CD4-positive, alpha-beta memory T cell (primary cell): Measurements from ENCODE around the gene MRTO4. TPM values are rescaled to one million over a fixed set of nuclear protein-coding genes. Genes with fewer than 3 reads are reported as not detected.
"Not testable (repeated sequence)": the region's sequence is repeated elsewhere in the genome, so short reads cannot be mapped to it uniquely, and the experiment has no call there.

Experiments
- CTCF ChIA-PET: fragments of 350-600 bp; sonication (Branson Sonifier 250); formaldehyde crosslinking; loops from one replicate; lab custom pipeline; 2021; ENCODE audit warnings: inconsistent platforms; ENCODE audit not compliant: partially characterized antibody; lab: Charles Lee
- POLR2A ChIA-PET: fragments of 350-600 bp; sonication (Branson Sonifier 250); formaldehyde crosslinking; loops from one replicate; lab custom pipeline; 2021; ENCODE audit not compliant: partially characterized antibody; lab: Charles Lee
- DNase-seq, 5 donors: peaks; one replicate each; pipeline versions ENCODE4 v3.0.0 to v3.0.0-alpha.2; 2020 to 2022; ENCODE audit warnings: mixed read lengths in 1 of 5
- H3K27ac ChIP-seq: one replicate; pipeline ENCODE4 v1.7.0; 2013; ENCODE audit warnings: low read depth, low read length
- H3K27me3 ChIP-seq: 2 replicates; pipeline ENCODE4 v1.7.0; 2013; ENCODE audit warnings: mild to moderate bottlenecking, low read length, moderate library complexity; ENCODE audit not compliant: insufficient read depth
- H3K36me3 ChIP-seq: 2 replicates; pipeline ENCODE4 v1.7.0; 2013; ENCODE audit warnings: mild to moderate bottlenecking, low read length, moderate library complexity; ENCODE audit not compliant: insufficient read depth
- H3K4me1 ChIP-seq: 2 replicates; pipeline ENCODE4 v1.7.0; 2013; ENCODE audit warnings: mild to moderate bottlenecking, low read length, moderate library complexity; ENCODE audit not compliant: insufficient read depth
- H3K4me3 ChIP-seq, 2 donors: one replicate each; pipeline ENCODE4 v1.7.0; 2013; ENCODE audit warnings: low read length in 2 of 2, mild to moderate bottlenecking in 1 of 2
- H3K9me3 ChIP-seq, 2 donors: one replicate each; pipeline ENCODE4 v1.7.0; 2013; ENCODE audit warnings: low read length in 2 of 2, control low read depth in 1 of 2; ENCODE audit not compliant: control insufficient read depth in 1 of 2
- H3K27ac Mint-ChIP-seq, 7 donors: one replicate each; pipeline ENCODE4 v1.8.0; 2020 to 2021; ENCODE audit warnings: mixed read lengths in 7 of 7, mild to moderate bottlenecking in 6 of 7, inconsistent platforms in 3 of 7, moderate library complexity in 3 of 7
- H3K27me3 Mint-ChIP-seq, 2 donors: one replicate each; pipeline ENCODE4 v1.8.0; 2020 to 2021; ENCODE audit warnings: mixed read lengths in 2 of 2
- H3K36me3 Mint-ChIP-seq, 2 donors: one replicate each; pipeline ENCODE4 v1.8.0; 2020 to 2021; ENCODE audit warnings: mixed read lengths in 2 of 2, inconsistent platforms in 1 of 2, mild to moderate bottlenecking in 1 of 2
- H3K4me1 Mint-ChIP-seq, 4 donors: one replicate each; pipeline ENCODE4 v1.8.0; 2020 to 2021; ENCODE audit warnings: mixed read lengths in 4 of 4, mild to moderate bottlenecking in 1 of 4
- H3K4me3 Mint-ChIP-seq, 8 donors: one replicate each; pipeline ENCODE4 v1.8.0; 2020 to 2021; ENCODE audit warnings: mixed read lengths in 8 of 8, mild to moderate bottlenecking in 7 of 8, moderate library complexity in 6 of 8, inconsistent platforms in 3 of 8
- H3K9me3 Mint-ChIP-seq, 8 donors: one replicate each; pipeline ENCODE4 v1.8.0; 2020 to 2021; ENCODE audit warnings: mixed read lengths in 8 of 8, mild to moderate bottlenecking in 5 of 8, inconsistent platforms in 3 of 8, moderate library complexity in 1 of 8
- intact Hi-C: fragments of 100-400 bp; cut with micrococcal nuclease; formaldehyde crosslinking; loops from one replicate; pipeline ENCODE4 v1.15.1; 2023
- polyA plus RNA-seq, 2 donors: library from polyadenylated mRNA; unstranded; fragments of 300-500 nt; fragmentation: Illumina TruSeq; gene quantifications; one replicate each; pipeline ENCODE4 v1.2.3, GENCODE V29; 2021
- total RNA-seq, 2 experiments: library from RNA; stranded (reverse); gene quantifications; one replicate each; pipeline ENCODE4 v1.2.3, GENCODE V29; 2021

Gene MRTO4
- total and polyA plus RNA-seq, 4 experiments from 2014 or later: 14.1 to 23.7 (median 17.8) TPM

DNA sequence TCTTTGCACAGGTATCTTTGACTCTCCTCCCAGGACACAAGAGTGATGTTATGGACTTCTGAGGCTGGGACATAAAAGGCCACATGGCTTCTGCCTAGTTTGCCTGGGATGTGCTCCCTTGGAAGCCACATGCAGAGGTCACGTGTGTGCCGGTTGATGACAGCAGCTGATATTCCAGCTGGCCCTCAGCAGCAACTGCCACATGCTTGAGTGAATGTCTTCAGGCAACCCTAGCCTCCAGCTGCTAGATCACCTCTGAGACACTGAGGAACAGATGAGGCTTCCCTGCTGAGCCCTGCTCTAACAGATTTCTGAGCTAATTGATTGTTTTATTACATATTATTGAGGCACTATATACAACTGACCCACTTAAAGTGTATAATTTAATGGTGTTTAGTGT lies 48.6 kb downstream of the MRTO4 start:
- peaks cover 0 to 12% (median 6%) of the 10 kb centered on the region in 8 donors for H3K9me3 Mint-ChIP-seq
- intact Hi-C loops: no loop called here
- Histone ChIP-seq H3K9me3 (peaks cover 0 to 1% of the 10 kb centered on the region in 2 donors), H3K4me3 (no peak overlapping the region), H3K36me3 (peaks cover 10% of the 10 kb centered on the region), H3K27ac (no peak overlapping the region), H3K27me3 (no peaks in the 10 kb centered on the region), H3K4me1 (no peaks in the 10 kb centered on the region)
- no peak for DNase-seq
- H3K27ac Mint-ChIP-seq: no peak overlapping the region
- H3K4me1 Mint-ChIP-seq: peaks cover 0 to 3% (median under 1%) of the 10 kb centered on the region in 4 donors
- POLR2A ChIA-PET: no interaction called here
- peaks cover 25 to 26% of the 10 kb centered on the region in 2 donors for H3K36me3 Mint-ChIP-seq
- no peak overlapping the region for H3K4me3 Mint-ChIP-seq
- CTCF ChIA-PET: no interaction called here
- no peaks in the 10 kb centered on the region for H3K27me3 Mint-ChIP-seq

DNA sequence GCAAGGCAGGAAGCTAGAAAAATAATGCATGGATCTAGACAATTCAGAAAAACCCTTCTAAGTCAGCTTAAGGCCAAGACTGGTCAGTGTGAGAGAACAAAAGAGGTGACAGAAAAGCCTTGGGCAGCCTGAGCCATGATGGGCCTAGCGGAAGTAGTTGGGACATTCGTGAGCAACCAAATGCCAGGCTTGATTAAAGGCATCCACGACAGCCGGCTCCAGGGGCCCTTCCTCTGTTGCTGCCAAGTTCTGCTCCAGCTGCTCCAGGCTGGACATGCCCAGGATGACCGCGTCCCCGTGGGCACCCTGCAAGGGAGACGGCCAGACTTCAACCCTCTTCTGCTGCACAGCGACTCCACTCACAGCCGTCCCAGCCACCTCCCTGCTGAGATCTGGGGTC lies 52.5 kb downstream of the MRTO4 start:
- H3K27me3 ChIP-seq, H3K4me3 Mint-ChIP-seq, intact Hi-C loops, H3K4me3 ChIP-seq, H3K9me3 ChIP-seq, H3K27ac Mint-ChIP-seq, H3K27ac ChIP-seq, DNase-seq, H3K4me1 ChIP-seq, H3K27me3 Mint-ChIP-seq, H3K9me3 Mint-ChIP-seq, CTCF ChIA-PET: not testable (repeated sequence)
- POLR2A ChIA-PET: interaction anchor here (0.7 kb wide), 1 partner anchor 391 kb away, joined by 3 read pairs; no protein-coding TSS in a partner anchor
- Mint-ChIP-seq H3K36me3 (peaks cover 39 to 50% of the 10 kb centered on the region in 2 donors), H3K4me1 (peaks cover 4 to 11% (median 5%) of the 10 kb centered on the region in 4 donors)
- peaks cover 20% of the 10 kb centered on the region for H3K36me3 ChIP-seq

DNA sequence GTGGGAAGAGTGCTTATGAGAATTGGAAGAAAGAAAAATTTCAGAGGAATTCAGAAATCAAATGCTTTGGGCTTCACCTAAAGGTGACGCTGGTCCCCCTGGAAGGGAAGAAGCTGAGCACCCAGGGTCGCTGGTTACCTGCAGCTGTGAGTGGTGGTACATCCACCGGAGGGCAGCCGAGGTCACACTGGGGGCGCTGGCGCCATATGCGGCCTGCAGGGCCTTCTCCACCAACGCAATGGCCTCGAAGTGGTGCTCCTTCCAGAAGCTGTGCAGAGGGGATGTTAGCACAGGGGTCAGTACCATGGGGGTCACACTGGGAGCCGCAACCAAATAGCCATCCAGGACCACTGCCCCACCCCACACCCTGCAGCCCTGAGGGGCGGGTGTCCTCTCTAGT lies 54.3 kb downstream of the MRTO4 start:
- intact Hi-C loops: no loop called here

DNA sequence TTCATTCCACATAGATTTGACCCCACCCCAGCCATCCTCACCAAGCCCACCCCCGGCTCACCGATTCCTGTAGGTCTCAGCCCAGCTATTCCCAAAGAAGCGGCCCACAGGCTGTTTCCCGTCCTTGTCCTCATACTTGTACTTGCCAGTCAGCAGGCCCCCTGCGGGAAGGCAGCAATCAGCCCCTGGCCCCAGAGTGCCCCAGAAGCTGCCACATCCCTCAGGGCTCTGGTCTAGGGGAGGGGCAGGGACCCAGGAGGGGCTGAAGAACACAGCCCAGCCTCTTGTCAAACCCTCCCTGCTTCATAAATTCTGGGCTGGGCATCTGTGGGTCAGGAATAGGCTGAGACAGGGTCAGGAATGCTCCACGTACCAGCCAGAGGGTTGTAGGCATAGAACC lies 55.3 kb downstream of the MRTO4 start:
- H3K36me3 ChIP-seq: peaks cover 20% of the 10 kb centered on the region
- no peak overlapping the region for H3K4me3 ChIP-seq
- ChIA-PET CTCF (no interaction called here), POLR2A (no interaction called here)
- Mint-ChIP-seq H3K27ac (no peak overlapping the region), H3K36me3 (peaks cover 36 to 56% of the 10 kb centered on the region in 2 donors), H3K4me1 (peaks cover 16 to 29% (median 19%) of the 10 kb centered on the region in 4 donors), H3K27me3 (no peaks in the 10 kb centered on the region), H3K9me3 (no peaks in the 10 kb centered on the region), H3K4me3 (no peak overlapping the region)
- no peaks in the 10 kb centered on the region for H3K9me3 ChIP-seq
- H3K4me1 ChIP-seq: peaks cover 11% of the 10 kb centered on the region
- no peak for DNase-seq
- H3K27me3 ChIP-seq: no peaks in the 10 kb centered on the region
- no peak overlapping the region for H3K27ac ChIP-seq
- intact Hi-C loops: no loop called here

More for the DNA sequence above, 54.3 kb downstream of the MRTO4 start:
- CTCF ChIA-PET: interaction anchor here (0.6 to 1.5 kb wide), 2 partner anchors 8 to 1807 kb away, joined by 3 read pairs; no protein-coding TSS in a partner anchor
- peaks cover 10 to 22% (median 14%) of the 10 kb centered on the region in 4 donors for H3K4me1 Mint-ChIP-seq
- Histone ChIP-seq H3K9me3 (no peaks in the 10 kb centered on the region), H3K27me3 (no peaks in the 10 kb centered on the region), H3K27ac (no peak overlapping the region), H3K4me1 (peaks cover 5% of the 10 kb centered on the region), H3K4me3 (no peak overlapping the region), H3K36me3 (peaks cover 20% of the 10 kb centered on the region)
- no peak overlapping the region for H3K4me3 Mint-ChIP-seq
- POLR2A ChIA-PET: no interaction called here
- no peak for DNase-seq
- peaks cover 36 to 50% of the 10 kb centered on the region in 2 donors for H3K36me3 Mint-ChIP-seq
- no peaks in the 10 kb centered on the region for H3K9me3 Mint-ChIP-seq
- H3K27ac Mint-ChIP-seq: no peak overlapping the region
- no peaks in the 10 kb centered on the region for H3K27me3 Mint-ChIP-seq

DNA sequence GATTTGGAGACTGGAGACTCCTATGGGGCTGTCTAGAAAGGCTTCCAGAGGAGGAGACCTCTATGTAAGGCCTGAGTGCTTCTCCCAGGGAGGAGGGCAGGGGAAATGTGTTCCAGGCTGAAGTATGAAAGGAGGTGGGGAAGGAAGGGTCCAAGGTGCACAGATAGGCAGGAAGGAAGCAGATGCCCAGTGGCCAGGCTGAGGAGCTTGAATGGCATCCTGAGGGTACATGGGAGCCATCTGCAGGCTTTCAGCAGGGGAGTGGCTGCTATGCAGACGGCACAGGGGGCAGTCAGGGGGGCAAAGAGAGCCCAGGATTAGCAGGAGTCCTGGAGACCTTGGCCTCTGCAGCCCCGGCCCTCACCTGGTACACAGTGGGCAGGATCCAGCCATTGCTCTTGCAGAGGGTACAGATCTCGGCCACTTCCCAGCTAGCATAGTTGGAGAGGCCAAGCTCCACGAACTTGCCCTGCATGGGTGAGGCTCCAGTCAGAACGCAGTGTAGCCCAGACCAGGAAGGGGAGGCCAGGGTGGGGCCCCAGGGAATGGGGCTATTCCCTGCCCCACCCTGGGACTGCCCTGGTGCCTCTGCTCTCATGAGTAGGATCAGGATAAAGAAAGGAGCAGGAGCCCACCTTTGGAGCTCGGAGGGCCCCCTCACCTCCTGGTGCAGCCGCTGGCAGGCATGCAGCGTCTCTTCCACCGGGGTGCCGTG lies 56.3 kb downstream of the MRTO4 start:
- Histone ChIP-seq H3K27ac (no peak overlapping the region), H3K4me1 (peaks cover 17% of the 10 kb centered on the region), H3K36me3 (peaks cover 20% of the 10 kb centered on the region), H3K4me3 (no peak overlapping the region), H3K9me3 (no peaks in the 10 kb centered on the region), H3K27me3 (no peaks in the 10 kb centered on the region)
- CTCF ChIA-PET: no interaction called here
- H3K9me3 Mint-ChIP-seq: peaks cover 0 to 3% (median 0%) of the 10 kb centered on the region in 8 donors
- peak overlapping the region in 1 of 7 donors; percentile 37 for H3K27ac Mint-ChIP-seq
- intact Hi-C loops: no loop called here
- POLR2A ChIA-PET: no interaction called here
- H3K36me3 Mint-ChIP-seq: peaks cover 36 to 52% of the 10 kb centered on the region in 2 donors
- H3K4me3 Mint-ChIP-seq: no peak overlapping the region
- peaks cover 19 to 33% (median 22%) of the 10 kb centered on the region in 4 donors for H3K4me1 Mint-ChIP-seq
- no peaks in the 10 kb centered on the region for H3K27me3 Mint-ChIP-seq
- no peak for DNase-seq

DNA sequence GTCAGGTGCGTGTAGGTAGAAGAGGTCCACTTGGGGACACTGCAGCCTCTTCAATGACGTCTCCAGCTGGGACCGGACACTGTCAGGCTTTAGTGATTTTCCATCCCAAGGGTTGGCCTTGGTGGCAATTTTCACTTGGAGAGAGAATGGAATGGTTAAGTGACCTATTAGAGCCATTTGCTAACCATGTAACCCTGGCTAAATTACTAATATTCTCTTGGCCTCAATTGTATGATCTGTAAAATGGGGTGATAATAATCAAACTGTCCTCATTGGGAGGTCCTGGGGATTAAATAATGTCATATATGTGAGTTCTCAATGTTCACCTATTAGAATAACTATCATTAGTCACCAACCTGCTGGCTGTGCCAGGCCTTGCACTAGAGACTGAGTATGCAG lies 56.9 kb downstream of the MRTO4 start:
- peaks cover 0 to 4% (median 0%) of the 10 kb centered on the region in 8 donors for H3K9me3 Mint-ChIP-seq
- no peak overlapping the region for H3K27ac Mint-ChIP-seq

DNA sequence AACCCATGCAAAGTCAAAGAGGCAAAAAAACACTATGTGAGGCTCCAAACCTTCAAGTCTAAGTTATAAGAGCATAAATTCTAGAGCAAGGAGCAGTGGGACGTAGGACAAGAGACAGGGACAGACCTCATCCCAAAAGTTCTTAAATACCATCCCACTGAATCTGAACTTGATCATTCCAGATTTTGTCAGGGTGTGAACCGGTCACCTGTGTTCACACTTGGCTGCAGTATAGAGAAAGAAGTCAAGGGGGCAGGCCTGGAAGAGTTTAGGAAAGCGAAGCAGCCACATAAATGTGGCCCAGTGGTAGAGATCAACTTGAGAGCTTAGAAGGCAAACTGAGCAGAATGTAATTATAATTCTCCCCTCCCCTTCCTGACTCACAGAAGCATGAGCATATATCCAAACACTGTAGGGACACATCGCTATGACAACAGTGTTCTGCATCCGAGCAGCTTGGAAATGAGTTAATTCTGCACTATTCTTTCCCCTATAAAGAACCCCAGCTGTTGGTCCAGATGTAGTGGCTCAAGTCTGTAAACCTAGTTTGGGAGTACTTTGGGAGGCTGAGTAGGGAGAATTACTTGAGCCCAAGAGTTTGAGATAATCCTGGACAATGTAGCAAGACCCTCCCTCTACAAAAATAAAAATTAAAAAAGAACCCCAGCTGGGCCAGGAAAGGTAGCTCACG lies 57.7 kb downstream of the MRTO4 start:
- Histone ChIP-seq H3K27ac (no peak overlapping the region), H3K9me3 (no peaks in the 10 kb centered on the region), H3K4me3 (no peak overlapping the region), H3K36me3 (peaks cover 12% of the 10 kb centered on the region), H3K4me1 (peaks cover 28% of the 10 kb centered on the region), H3K27me3 (no peaks in the 10 kb centered on the region)
- Mint-ChIP-seq H3K27me3 (no peaks in the 10 kb centered on the region), H3K27ac (peak overlapping the region in 2 of 7 donors; percentile 31 to 63), H3K9me3 (peaks cover 0 to 6% (median 0%) of the 10 kb centered on the region in 8 donors), H3K4me3 (peak overlapping the region in 4 of 8 donors; percentile 30 to 56 (median 50)), H3K4me1 (peaks cover 26 to 45% (median 32%) of the 10 kb centered on the region in 4 donors), H3K36me3 (peaks cover 29 to 41% of the 10 kb centered on the region in 2 donors)
- DNase-seq: no peak
- intact Hi-C loops: no loop called here
- ChIA-PET CTCF (interaction anchor here (0.6 kb wide), 2 partner anchors 73 to 468 kb away, joined by 3 read pairs; no protein-coding TSS in a partner anchor), POLR2A (no interaction called here)

More for the DNA sequence above, 56.9 kb downstream of the MRTO4 start:
- Histone ChIP-seq H3K9me3 (no peaks in the 10 kb centered on the region), H3K36me3 (peaks cover 16% of the 10 kb centered on the region), H3K27ac (no peak overlapping the region), H3K4me1 (peaks cover 20% of the 10 kb centered on the region), H3K27me3 (no peaks in the 10 kb centered on the region), H3K4me3 (no peak overlapping the region)
- intact Hi-C loops: no loop called here
- H3K4me1 Mint-ChIP-seq: peaks cover 24 to 39% (median 28%) of the 10 kb centered on the region in 4 donors
- ChIA-PET POLR2A (no interaction called here), CTCF (no interaction called here)
- H3K27me3 Mint-ChIP-seq: no peaks in the 10 kb centered on the region
- H3K4me3 Mint-ChIP-seq: peak overlapping the region in 2 of 8 donors; percentile 46 to 55
- peaks cover 32 to 48% of the 10 kb centered on the region in 2 donors for H3K36me3 Mint-ChIP-seq
- no peak for DNase-seq
